ENCODE data around the gene ECHDC1.
"Not testable (repeated sequence)": the region's sequence is repeated elsewhere in the genome, so short reads cannot be mapped to it uniquely, and the experiment has no call there.

The ECHDC1 gene, protein sequence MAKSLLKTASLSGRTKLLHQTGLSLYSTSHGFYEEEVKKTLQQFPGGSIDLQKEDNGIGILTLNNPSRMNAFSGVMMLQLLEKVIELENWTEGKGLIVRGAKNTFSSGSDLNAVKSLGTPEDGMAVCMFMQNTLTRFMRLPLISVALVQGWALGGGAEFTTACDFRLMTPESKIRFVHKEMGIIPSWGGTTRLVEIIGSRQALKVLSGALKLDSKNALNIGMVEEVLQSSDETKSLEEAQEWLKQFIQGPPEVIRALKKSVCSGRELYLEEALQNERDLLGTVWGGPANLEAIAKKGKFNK

DNA sequence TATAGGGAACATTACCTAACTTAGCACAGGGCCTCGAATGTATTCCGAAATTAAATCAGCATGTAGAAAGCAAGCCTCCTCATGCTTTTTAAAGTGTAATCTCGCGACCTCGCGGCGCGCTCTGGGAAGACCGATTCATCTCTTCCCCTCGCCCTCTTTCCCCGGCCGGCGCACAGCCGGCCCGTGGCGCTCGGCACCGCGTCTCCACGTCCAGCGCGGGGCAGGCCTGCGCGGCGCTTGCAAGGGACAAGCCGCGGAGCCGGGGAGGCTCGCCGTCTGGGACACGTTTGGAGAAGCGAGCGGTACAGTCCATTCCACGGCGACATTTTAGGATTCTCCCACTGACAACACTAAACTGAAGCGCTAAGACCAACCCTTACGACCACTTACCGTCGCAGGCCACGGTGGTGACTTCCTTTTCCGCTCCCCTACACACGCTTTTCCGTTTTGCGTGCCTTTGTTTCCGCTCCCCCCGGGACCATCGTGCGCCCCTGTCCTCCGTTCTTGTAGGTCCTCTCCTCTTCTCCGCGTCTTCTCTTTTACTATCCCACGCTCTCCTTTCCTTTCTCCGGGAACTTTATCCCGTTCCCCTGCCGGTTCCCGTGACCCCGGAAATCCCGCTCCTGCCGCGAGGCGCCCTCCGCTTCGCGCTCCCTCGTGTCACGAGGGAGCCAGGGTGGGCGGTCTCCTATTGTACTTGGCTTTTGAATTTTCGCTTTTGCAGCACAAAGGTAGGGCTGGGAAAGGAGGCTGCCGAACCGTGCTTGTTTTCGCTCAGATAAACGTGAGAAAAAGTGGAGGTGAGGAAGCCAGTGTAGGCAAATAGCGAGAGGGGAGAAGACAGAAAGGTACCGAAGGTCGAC is at the start of gene ECHDC1:
TSS of gene ECHDC1 (minus strand) at position 664 of the 863 bp plus-strand sequence. CDS start 12,581 bp downstream, outside the sequence.
- DNase-seq (ENCODE audit: low read depth), result peak; percentile 76
- TF ChIP-seq, protein P1, sequence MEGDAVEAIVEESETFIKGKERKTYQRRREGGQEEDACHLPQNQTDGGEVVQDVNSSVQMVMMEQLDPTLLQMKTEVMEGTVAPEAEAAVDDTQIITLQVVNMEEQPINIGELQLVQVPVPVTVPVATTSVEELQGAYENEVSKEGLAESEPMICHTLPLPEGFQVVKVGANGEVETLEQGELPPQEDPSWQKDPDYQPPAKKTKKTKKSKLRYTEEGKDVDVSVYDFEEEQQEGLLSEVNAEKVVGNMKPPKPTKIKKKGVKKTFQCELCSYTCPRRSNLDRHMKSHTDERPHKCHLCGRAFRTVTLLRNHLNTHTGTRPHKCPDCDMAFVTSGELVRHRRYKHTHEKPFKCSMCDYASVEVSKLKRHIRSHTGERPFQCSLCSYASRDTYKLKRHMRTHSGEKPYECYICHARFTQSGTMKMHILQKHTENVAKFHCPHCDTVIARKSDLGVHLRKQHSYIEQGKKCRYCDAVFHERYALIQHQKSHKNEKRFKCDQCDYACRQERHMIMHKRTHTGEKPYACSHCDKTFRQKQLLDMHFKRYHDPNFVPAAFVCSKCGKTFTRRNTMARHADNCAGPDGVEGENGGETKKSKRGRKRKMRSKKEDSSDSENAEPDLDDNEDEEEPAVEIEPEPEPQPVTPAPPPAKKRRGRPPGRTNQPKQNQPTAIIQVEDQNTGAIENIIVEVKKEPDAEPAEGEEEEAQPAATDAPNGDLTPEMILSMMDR (IDR thresholded peaks at IDR 0.05; ENCODE audit: low read length, missing control alignments), result no peak
- H3K4me3 ChIP-seq (replicated peaks; ENCODE audit: low read depth, low read length), result peak within 1 kb of the TSS; percentile 84

DNA sequence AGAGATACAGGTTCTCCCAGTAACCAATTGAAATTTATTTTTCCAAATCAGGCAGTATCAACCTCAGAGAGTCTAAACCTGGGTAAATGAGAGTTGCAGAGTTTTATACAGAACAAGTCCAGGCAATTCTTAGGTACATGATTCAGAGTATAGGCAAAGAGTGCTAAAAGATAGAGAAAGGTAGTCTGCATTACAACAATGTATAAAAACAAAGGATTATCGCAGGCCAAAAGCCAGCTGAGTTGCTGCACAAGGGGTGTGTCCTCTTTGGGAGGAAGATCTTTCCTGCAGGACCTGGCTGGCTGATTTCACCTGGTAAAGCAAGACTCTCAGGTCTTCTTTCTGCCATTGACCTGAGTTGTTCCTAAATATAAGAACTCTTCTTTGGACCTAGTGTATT is 48.9 kb upstream of the ECHDC1 start:
- TF ChIP-seq, protein P1 (IDR thresholded peaks at IDR 0.05; ENCODE audit: low read length, missing control alignments), result no peak
- DNase-seq (ENCODE audit: low read depth), result no peak
- no peak overlapping the region for H3K4me3 ChIP-seq (replicated peaks; ENCODE audit: low read depth, low read length)

DNA sequence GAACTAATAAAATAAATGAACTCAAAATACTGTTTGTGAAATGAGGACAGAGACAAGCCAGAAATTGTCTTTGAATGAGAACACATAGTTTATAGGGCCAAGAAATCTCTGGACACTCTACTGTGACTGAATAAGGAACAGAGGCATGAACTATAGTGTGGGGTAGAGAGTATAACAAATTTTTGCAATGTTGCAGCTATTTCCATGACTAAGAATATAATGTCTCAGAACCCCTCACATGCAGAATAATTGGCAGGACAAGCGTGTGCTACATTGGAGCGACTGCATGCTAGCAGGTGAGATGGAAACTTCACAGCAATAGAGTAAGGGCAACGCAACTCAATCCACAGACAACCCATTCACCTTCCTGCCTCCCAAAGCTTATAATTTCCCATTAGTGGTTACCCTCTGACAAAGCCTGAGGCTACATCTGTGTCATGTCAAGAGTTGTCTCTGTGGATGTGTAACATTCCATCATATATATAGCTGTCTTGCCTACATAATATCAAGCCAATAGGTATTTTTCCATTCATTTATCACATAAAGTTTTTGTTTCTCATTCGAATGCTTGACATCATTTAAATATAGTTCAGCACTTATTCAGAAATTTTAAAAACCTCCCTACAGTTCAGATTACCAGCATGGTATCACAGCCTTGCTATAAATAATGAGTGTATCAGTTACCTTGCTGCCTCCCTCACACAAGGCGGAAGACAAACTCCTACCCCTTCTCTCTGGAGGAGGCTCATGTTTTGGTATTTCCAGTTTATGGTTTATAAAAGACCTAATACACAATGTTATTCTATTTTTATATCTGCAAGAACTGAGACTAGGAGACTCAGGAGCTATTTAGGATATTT is 47.9 kb upstream of the ECHDC1 start:
- no peak for DNase-seq (ENCODE audit: low read depth)
- TF ChIP-seq, protein P1 (IDR thresholded peaks at IDR 0.05; ENCODE audit: low read length, missing control alignments), result no peak
- no peak overlapping the region for H3K4me3 ChIP-seq (replicated peaks; ENCODE audit: low read depth, low read length)

DNA sequence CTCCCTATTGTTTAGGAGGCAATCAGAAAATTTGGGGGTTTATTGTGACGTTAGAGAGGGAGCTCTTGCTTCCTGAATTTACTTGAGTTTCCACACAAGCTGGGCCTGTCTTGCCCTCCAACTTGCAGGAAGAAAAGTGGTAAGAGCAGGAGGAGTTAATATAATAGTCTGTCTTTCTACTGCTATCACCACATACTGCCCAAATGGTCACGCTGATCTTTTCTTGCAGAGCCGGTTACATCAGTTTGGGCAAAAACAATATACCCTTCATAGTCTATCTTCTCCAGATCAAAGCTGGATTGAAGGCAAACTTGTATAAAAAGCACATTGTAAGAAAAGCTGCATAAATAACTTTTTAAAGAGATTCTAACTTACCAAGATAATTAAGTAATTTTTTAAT is 46.3 kb upstream of the ECHDC1 start:
- no peak overlapping the region for H3K4me3 ChIP-seq (replicated peaks; ENCODE audit: low read depth, low read length)
- TF ChIP-seq, protein P1 (IDR thresholded peaks at IDR 0.05; ENCODE audit: low read length, missing control alignments), result no peak
- no peak for DNase-seq (ENCODE audit: low read depth)

DNA sequence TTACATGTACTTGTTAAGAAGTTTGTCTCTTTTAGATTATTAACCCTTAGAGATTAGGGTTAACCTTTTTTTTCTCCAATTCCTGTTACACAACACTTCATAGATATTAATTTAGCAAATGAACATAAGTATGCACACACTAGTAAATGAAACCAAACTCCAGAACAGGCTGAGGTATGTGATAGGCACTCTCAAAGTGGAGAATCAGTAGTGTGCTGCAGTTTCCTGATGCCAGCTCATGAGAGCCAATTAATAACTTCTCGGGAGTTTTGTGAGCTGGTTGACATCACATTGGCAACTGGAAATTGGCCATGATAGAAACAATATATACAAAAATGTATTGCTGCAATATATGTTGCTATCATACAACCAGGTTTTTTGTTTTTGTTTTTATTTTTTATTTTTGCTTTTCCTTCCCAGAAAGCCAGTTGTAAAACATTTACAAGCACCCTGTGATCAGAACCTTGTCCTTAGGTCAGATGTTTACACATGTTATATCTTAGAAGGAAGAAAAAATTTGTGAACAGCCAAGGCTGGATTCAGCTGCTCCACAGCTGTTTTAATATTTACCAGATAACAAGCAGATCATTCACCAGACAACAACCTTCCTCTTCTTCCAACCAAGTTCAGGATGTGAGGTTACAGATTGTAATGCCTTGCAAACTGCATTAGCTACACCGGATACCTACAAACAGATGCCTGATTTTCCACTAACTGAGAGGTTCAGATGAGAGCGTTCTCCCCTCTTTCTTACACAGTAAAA is 42.4 kb upstream of the ECHDC1 start:
- no peak for DNase-seq (ENCODE audit: low read depth)
- TF ChIP-seq, protein P1 (IDR thresholded peaks at IDR 0.05; ENCODE audit: low read length, missing control alignments), result no peak
- H3K4me3 ChIP-seq (replicated peaks; ENCODE audit: low read depth, low read length), result no peak overlapping the region

DNA sequence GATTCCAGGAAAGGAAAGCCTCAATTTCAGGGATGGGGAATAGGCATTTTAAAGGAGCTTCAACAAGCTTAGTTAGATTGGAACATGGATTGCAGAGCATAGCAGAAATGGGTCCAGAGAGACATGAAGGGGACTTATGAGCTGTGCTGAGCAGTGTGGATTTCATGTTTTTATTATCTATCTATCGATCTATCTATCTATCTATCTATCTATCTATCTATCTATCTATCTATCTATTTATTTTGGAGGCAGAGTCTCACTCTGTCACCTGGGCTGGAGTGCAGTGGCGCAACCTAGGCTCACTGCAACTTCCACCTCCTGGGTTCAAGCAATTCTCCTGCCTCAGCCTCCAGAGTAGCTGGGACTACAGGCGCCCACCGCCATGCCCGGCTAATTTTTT is 41.4 kb upstream of the ECHDC1 start:
- not testable (repeated sequence) for DNase-seq (ENCODE audit: low read depth); H3K4me3 ChIP-seq (replicated peaks; ENCODE audit: low read depth, low read length)

Measured in fibroblast of pulmonary artery (primary cell).